Esophagus muscularis mucosa (tissue), 4 donors: ENCODE results near the gene CDIPT. TPM values are rescaled to one million over a fixed set of nuclear protein-coding genes. Genes with fewer than 3 reads are reported as not detected.
A peak's percentile ranks its signal among the peaks of the same experiment; 100 is the strongest.

ENCODE experiments used
- DNase-seq: peaks from one replicate; pipeline ENCODE4 v3.0.0-alpha.2; 2017; ENCODE audit errors: extremely low spot score
- H3K27ac ChIP-seq, 4 donors: fragments of 200-600 bp; sonication (generic); replicated peaks in 1 of 4; 1 replicate in 3 of 4; 2 replicates in 1 of 4; pipeline ENCODE4 v1.5.1; 2016 to 2019; ENCODE audit warnings: mild to moderate bottlenecking in 1 of 4
- H3K27me3 ChIP-seq, 4 donors: fragments of 200-600 bp; sonication (generic); one replicate each; pipeline versions ENCODE4 v1.5.1 to v1.6.0; 2016 to 2019
- H3K36me3 ChIP-seq, 4 donors: fragments of 200-600 bp; sonication (generic); one replicate each; pipeline ENCODE4 v1.5.1; 2016 to 2019
- H3K4me1 ChIP-seq, 4 donors: fragments of 200-600 bp; sonication (generic); one replicate each; pipeline ENCODE4 v1.5.1; 2016 to 2019
- H3K4me3 ChIP-seq, 4 donors: fragments of 200-600 bp; sonication (generic); 1 replicate in 2 of 4; 2 replicates in 2 of 4; pipeline ENCODE4 v1.5.1; 2016 to 2019; ENCODE audit warnings: mild to moderate bottlenecking in 4 of 4, moderate library complexity in 1 of 4
- H3K9me3 ChIP-seq, 4 donors: fragments of 200-600 bp; sonication (generic); 1 replicate in 3 of 4; 2 replicates in 1 of 4; pipeline ENCODE4 v1.5.1; 2016 to 2019
- EP300 ChIP-seq: sonication (generic); formaldehyde crosslinking; IDR thresholded peaks from one replicate; pipeline ENCODE4 v1.6.1; 2017; ENCODE audit warnings: antibody characterized with exemption
- POLR2A ChIP-seq: fragments of 450-650 bp; IDR thresholded peaks from one replicate; pipeline ENCODE4 v1.6.1; 2017; ENCODE audit warnings: antibody characterized with exemption, moderate library complexity, mild to moderate bottlenecking, low read depth
- POLR2AphosphoS5 ChIP-seq, 2 donors: sonication (generic); formaldehyde crosslinking; IDR thresholded peaks; one replicate each; pipeline ENCODE4 v1.6.1; 2017; ENCODE audit warnings: antibody characterized with exemption in 2 of 2
- WGBS: methylation state at CpG from one replicate; pipeline ENCODE4 v1.1.5; 2018; 5-methylcytosine and 5-hydroxymethylcytosine counted together
- intact Hi-C: fragments of 100-400 bp; cut with DNase I; formaldehyde crosslinking; loops from one replicate; pipeline ENCODE4 v1.15.1; 2023
- total RNA-seq, 4 donors: library from RNA; depleted of rRNA; stranded (reverse); fragments of >200 nt; gene quantifications; one replicate each; pipeline versions ENCODE4 v1.1.0 to v1.2.1, GENCODE V29; 2016
- TF ChIP-seq, protein P1 (sequence below), 3 experiments: fragments of 200-600 bp in 2 of 3; fragments of 450-650 bp in 1 of 3; sonication (generic) in 2 of 3; IDR thresholded peaks; one replicate each; pipeline ENCODE4 v1.5.1; 2017 to 2019; ENCODE audit warnings: antibody characterized with exemption in 3 of 3, mild to moderate bottlenecking in 2 of 3, moderate library complexity in 1 of 3

The CDIPT gene
- total RNA-seq, 4 donors from 2014 or later, result 105 to 178 (median 141) TPM

GRCh38 chr16:29825145-29826044 lies 37.6 kb downstream of the CDIPT start:
- intact Hi-C loops, result no loop called here
- WGBS, result 47% methylated on average over 9 of the region's 10 CpGs
- H3K4me1 ChIP-seq, result peaks cover 56 to 97% (median 89%) of the 10 kb centered on the region in 4 donors

GRCh38 chr16:29824589-29825144 lies 38.4 kb downstream of the CDIPT start:
- no peak for DNase-seq
- 36% methylated on average over 4 of the region's 7 CpGs for WGBS
- H3K9me3 ChIP-seq, result no peaks in the 10 kb centered on the region
- intact Hi-C loops, result no loop called here
- H3K4me1 ChIP-seq, result peaks cover 62 to 96% (median 92%) of the 10 kb centered on the region in 4 donors
- peaks cover 0 to 2% (median under 1%) of the 10 kb centered on the region in 4 donors for H3K36me3 ChIP-seq
- H3K4me3 ChIP-seq, result peak overlapping the region in 3 of 4 donors; percentile 5 to 36 (median 23)
- peak overlapping the region; percentile 55 to 76 (median 72) for H3K27ac ChIP-seq
- TF ChIP-seq, protein P1, sequence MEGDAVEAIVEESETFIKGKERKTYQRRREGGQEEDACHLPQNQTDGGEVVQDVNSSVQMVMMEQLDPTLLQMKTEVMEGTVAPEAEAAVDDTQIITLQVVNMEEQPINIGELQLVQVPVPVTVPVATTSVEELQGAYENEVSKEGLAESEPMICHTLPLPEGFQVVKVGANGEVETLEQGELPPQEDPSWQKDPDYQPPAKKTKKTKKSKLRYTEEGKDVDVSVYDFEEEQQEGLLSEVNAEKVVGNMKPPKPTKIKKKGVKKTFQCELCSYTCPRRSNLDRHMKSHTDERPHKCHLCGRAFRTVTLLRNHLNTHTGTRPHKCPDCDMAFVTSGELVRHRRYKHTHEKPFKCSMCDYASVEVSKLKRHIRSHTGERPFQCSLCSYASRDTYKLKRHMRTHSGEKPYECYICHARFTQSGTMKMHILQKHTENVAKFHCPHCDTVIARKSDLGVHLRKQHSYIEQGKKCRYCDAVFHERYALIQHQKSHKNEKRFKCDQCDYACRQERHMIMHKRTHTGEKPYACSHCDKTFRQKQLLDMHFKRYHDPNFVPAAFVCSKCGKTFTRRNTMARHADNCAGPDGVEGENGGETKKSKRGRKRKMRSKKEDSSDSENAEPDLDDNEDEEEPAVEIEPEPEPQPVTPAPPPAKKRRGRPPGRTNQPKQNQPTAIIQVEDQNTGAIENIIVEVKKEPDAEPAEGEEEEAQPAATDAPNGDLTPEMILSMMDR (IDR thresholded peaks at IDR 0.05), result no peak
- TF ChIP-seq POLR2A (no peak), EP300 (no peak), POLR2AphosphoS5 (IDR thresholded peaks at IDR 0.05) (no peak)
- H3K27me3 ChIP-seq, result no peaks in the 10 kb centered on the region

More at GRCh38 chr16:29825145-29826044, 37.6 kb downstream of the CDIPT start:
- TF ChIP-seq, protein P1 (IDR thresholded peaks at IDR 0.05), result no peak
- TF ChIP-seq POLR2AphosphoS5 (IDR thresholded peaks at IDR 0.05), result no peak
- TF ChIP-seq POLR2A, result no peak
- no peak for TF ChIP-seq EP300
- peak overlapping the region in 3 of 4 donors; percentile 12 to 36 (median 23) for H3K4me3 ChIP-seq
- H3K27ac ChIP-seq, result peak overlapping the region; percentile 55 to 76 (median 72)
- H3K27me3 ChIP-seq, result no peaks in the 10 kb centered on the region
- peaks cover 3 to 8% (median 5%) of the 10 kb centered on the region in 4 donors for H3K36me3 ChIP-seq
- no peak for DNase-seq
- no peaks in the 10 kb centered on the region for H3K9me3 ChIP-seq

DNA sequence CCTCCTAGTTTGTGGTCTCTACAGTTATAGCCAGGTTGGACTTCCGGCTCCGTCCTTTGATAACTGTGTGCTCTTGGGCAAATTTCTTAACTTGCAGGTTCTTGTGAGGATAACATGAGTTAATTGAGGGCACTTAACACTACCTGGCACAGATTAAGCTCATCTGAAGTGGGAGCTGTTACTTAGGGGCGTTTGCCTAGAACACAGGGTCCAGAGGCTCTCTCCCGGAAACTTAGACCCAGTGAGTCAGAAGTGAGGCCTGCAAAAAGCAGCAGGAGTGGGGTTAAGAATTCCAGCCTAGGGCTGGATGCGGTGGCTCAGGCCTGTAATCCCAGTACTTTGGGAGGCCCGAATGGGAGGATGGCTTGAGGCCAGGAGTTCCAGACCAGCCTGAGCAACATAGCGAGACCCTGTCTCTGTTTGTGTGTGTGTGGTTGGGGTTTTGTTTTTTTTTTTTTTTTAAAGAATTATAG lies 41.3 kb downstream of the CDIPT start:
- TF ChIP-seq POLR2A (no peak), POLR2AphosphoS5 (IDR thresholded peaks at IDR 0.05) (no peak), EP300 (no peak)
- TF ChIP-seq, protein P1 (IDR thresholded peaks at IDR 0.05), result no peak
- H3K27me3 ChIP-seq, result no peaks in the 10 kb centered on the region
- peaks cover 0 to 19% (median 16%) of the 10 kb centered on the region in 4 donors for H3K36me3 ChIP-seq
- H3K27ac ChIP-seq, result peak overlapping the region; percentile 81 to 91 (median 86)
- H3K9me3 ChIP-seq, result no peaks in the 10 kb centered on the region
- peak overlapping the region; percentile 64 to 82 (median 72) for H3K4me3 ChIP-seq
- H3K4me1 ChIP-seq, result peaks cover 80 to 97% (median 95%) of the 10 kb centered on the region in 4 donors
- 45% methylated on average over 7 of the region's 7 CpGs for WGBS
- no peak for DNase-seq
- intact Hi-C loops, result no loop called here

DNA sequence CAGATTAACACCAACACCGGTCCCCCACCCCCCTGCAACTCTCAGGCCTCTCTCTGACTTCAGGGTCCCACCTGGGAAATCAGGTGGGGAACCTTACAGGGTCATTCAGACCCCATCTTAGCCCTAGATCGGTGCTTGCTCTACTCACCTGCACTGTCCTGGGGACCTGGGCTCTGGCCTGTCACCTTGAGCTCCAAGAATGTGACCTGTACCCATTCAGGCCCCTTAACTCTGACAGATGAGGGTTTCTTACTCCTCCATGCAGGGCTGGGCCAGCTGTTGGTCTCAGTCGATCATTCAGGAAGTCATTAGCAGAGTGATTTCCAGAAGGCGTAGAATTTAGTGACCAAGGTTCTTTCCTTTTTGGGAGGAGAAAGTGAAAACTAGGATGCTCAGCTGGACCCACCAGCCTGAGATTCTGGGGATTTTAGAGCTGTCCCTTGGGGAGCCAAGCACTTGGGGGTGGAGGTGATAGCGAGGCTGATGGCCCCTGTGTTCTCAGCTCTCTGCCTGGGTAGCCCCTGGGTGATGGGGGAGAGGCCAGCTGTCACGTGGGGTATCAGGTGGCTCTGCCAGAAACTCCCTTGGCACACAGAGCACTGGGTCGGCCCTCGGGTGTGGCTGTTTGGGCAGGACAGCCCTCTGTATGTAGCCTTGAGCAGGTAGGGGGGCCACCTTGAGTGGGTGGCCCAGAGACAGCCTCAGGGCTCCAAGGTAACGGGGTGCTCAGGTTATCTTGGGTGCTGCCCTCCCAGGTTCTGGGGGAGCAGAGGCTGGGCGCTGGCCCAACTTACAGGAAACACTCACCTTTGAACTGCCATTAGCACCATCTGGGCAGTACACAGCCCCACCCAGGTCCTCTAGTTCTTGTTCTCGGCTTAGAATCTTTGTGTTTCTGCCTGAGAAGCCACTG lies 42.0 kb downstream of the CDIPT start:
- TF ChIP-seq POLR2AphosphoS5 (IDR thresholded peaks at IDR 0.05) (peak in 1 of 2 donors; percentile 34), POLR2A (no peak)
- DNase-seq, result no peak

More for the DNA sequence above, 42.0 kb downstream of the CDIPT start:
- intact Hi-C loops, result no loop called here
- H3K27me3 ChIP-seq, result no peaks in the 10 kb centered on the region
- H3K4me3 ChIP-seq, result peak overlapping the region; percentile 64 to 82 (median 72)
- H3K27ac ChIP-seq, result peak overlapping the region; percentile 81 to 91 (median 86)
- H3K36me3 ChIP-seq, result peaks cover 0 to 19% (median 16%) of the 10 kb centered on the region in 4 donors
- H3K4me1 ChIP-seq, result peaks cover 73 to 94% (median 90%) of the 10 kb centered on the region in 4 donors
- no peaks in the 10 kb centered on the region for H3K9me3 ChIP-seq
- 32% methylated on average over 9 of the region's 11 CpGs for WGBS
